Neural progenitor cell (in vitro differentiated cells): ENCODE data around the gene AHSG. TPM values are rescaled to one million over a fixed set of nuclear protein-coding genes. Genes with fewer than 3 reads are reported as not detected.
"Not testable (repeated sequence)": the region's sequence is repeated elsewhere in the genome, so short reads cannot be mapped to it uniquely, and the experiment has no call there.

ENCODE experiments used
- DNase-seq: peaks from one replicate; pipeline ENCODE4 v3.0.0-alpha.2; 2016; ENCODE audit warnings: low spot score
- H2AFZ ChIP-seq: fragments of 200-600 bp; sonication (generic); replicated peaks from 2 replicates; pipeline ENCODE4 v1.6.1; 2016; ENCODE audit warnings: antibody characterized with exemption
- H3F3A ChIP-seq: fragments of 200-600 bp; sonication (generic); 2 replicates; pipeline ENCODE4 v1.6.1; 2016; ENCODE audit warnings: antibody characterized with exemption, low read depth
- H3K27ac ChIP-seq: fragments of 200-600 bp; sonication (generic); 2 replicates; pipeline ENCODE4 v1.5.1; 2016; ENCODE audit warnings: mild to moderate bottlenecking
- H3K27me3 ChIP-seq: fragments of 200-600 bp; sonication (generic); 2 replicates; pipeline ENCODE4 v1.6.1; 2016; ENCODE audit warnings: mild to moderate bottlenecking, moderate library complexity
- H3K36me3 ChIP-seq: fragments of 200-600 bp; sonication (generic); 2 replicates; pipeline ENCODE4 v1.5.1; 2016
- H3K4me1 ChIP-seq: fragments of 200-600 bp; sonication (generic); 2 replicates; pipeline ENCODE4 v1.6.1; 2016; ENCODE audit warnings: mixed run types
- H3K4me2 ChIP-seq: fragments of 200-600 bp; sonication (generic); 2 replicates; pipeline ENCODE4 v1.6.1; 2016
- H3K4me3 ChIP-seq: fragments of 200-600 bp; sonication (generic); 2 replicates; pipeline ENCODE4 v1.5.1; 2016
- H3K79me2 ChIP-seq: fragments of 200-600 bp; sonication (generic); 2 replicates; pipeline ENCODE4 v1.6.1; 2016; ENCODE audit warnings: low read depth
- H3K9ac ChIP-seq: fragments of 200-600 bp; sonication (generic); 2 replicates; pipeline ENCODE4 v1.6.1; 2016
- H3K9me3 ChIP-seq: fragments of 200-600 bp; sonication (generic); 2 replicates; pipeline ENCODE4 v1.5.1; 2016; ENCODE audit warnings: low read depth
- H4K20me1 ChIP-seq: fragments of 200-600 bp; sonication (generic); 2 replicates; pipeline ENCODE4 v1.6.1; 2016; ENCODE audit warnings: low read depth
- H3K27ac Mint-ChIP-seq: 3 replicates; pipeline ENCODE4 v1.8.0; 2021; ENCODE audit warnings: mixed read lengths
- H3K27me3 Mint-ChIP-seq: 2 replicates; pipeline ENCODE4 v1.8.0; 2022; ENCODE audit warnings: low read depth, mild to moderate bottlenecking, inconsistent platforms, moderate library complexity, mixed read lengths; ENCODE audit not compliant: insufficient read depth
- H3K36me3 Mint-ChIP-seq: 3 replicates; pipeline ENCODE4 v1.8.0; 2021; ENCODE audit warnings: mixed read lengths
- H3K4me1 Mint-ChIP-seq: 3 replicates; pipeline ENCODE4 v1.8.0; 2021; ENCODE audit warnings: mixed read lengths
- H3K4me3 Mint-ChIP-seq: 3 replicates; pipeline ENCODE4 v1.8.0; 2021; ENCODE audit warnings: mild to moderate bottlenecking, moderate library complexity, mixed read lengths
- H3K9me3 Mint-ChIP-seq: 3 replicates; pipeline ENCODE4 v1.8.0; 2020; ENCODE audit warnings: mixed read lengths
- EZH2 ChIP-seq: fragments of 200-600 bp; sonication (generic); IDR thresholded peaks from 2 replicates; pipeline ENCODE4 v1.6.1; 2017; ENCODE audit warnings: antibody characterized with exemption, mild to moderate bottlenecking, moderate library complexity
- EZH2phosphoT487 ChIP-seq: fragments of 200-600 bp; sonication (generic); IDR thresholded peaks from 2 replicates; pipeline ENCODE4 v1.6.1; 2017; ENCODE audit warnings: antibody characterized with exemption
- total RNA-seq: library from RNA; depleted of rRNA; stranded (reverse); fragments of >200 nt; gene quantifications from 2 replicates; pipeline ENCODE4 v1.2.3, GENCODE V29; 2015; ENCODE audit warnings: low replicate concordance
- TF ChIP-seq, protein P1 (sequence below): fragments of 200-600 bp; sonication (generic); IDR thresholded peaks from 2 replicates; pipeline ENCODE4 v1.5.1; 2017; ENCODE audit warnings: antibody characterized with exemption, mild to moderate bottlenecking

Gene AHSG
- total RNA-seq, 1 donor from 2014 or later, result not detected

DNA sequence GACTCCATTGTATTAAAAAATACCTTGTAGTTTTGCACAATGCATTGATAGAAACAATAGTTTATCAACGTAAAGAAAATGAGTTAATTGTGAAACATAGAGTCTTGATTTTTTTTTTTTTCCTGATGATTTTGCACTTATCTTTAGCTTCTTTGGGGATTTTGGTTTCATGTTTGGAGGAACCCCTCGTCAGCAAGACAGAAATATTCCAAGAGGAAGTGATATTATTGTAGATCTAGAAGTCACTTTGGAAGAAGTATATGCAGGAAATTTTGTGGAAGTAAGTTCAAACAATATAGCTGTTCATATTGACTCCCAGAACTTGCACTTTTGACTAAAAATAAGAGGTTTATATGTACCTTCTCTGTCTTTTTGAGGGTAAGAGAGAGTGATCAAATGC is 35.3 kb upstream of the AHSG start:
- peaks cover 24% of the 10 kb centered on the region for H3K36me3 ChIP-seq
- no peaks in the 10 kb centered on the region for H3K4me1 Mint-ChIP-seq

GRCh38 chr3:186580785-186581184 is 32.1 kb upstream of the AHSG start:
- H4K20me1 ChIP-seq, result no peaks in the 10 kb centered on the region
- H3K4me3 Mint-ChIP-seq, result no peak overlapping the region
- no peak overlapping the region for H2AFZ ChIP-seq
- H3K4me1 Mint-ChIP-seq, result no peaks in the 10 kb centered on the region
- H3K36me3 Mint-ChIP-seq, result peaks cover 8% of the 10 kb centered on the region
- H3K27ac ChIP-seq, result no peak overlapping the region
- H3K9me3 Mint-ChIP-seq, result no peaks in the 10 kb centered on the region
- no peak overlapping the region for H3K4me2 ChIP-seq
- H3K36me3 ChIP-seq, result peaks cover 20% of the 10 kb centered on the region
- H3K27ac Mint-ChIP-seq, result no peak overlapping the region
- no peaks in the 10 kb centered on the region for H3K9me3 ChIP-seq
- no peak overlapping the region for H3K9ac ChIP-seq
- no peaks in the 10 kb centered on the region for H3K27me3 ChIP-seq
- H3F3A ChIP-seq, result peaks cover 6% of the 10 kb centered on the region
- DNase-seq, result no peak
- H3K4me1 ChIP-seq, result no peaks in the 10 kb centered on the region
- H3K27me3 Mint-ChIP-seq, result no peaks in the 10 kb centered on the region
- H3K79me2 ChIP-seq, result no peaks in the 10 kb centered on the region
- TF ChIP-seq EZH2, result no peak
- TF ChIP-seq EZH2phosphoT487, result no peak
- no peak overlapping the region for H3K4me3 ChIP-seq

More for the DNA sequence above, 35.3 kb upstream of the AHSG start:
- no peak for DNase-seq
- Histone ChIP-seq H2AFZ (no peak overlapping the region), H3K4me1 (no peaks in the 10 kb centered on the region), H4K20me1 (no peaks in the 10 kb centered on the region), H3K4me2 (no peak overlapping the region), H3K79me2 (peaks cover 17% of the 10 kb centered on the region), H3K4me3 (no peak overlapping the region), H3K9ac (no peak overlapping the region), H3K9me3 (no peaks in the 10 kb centered on the region), H3K27ac (no peak overlapping the region), H3F3A (peaks cover 5% of the 10 kb centered on the region), H3K27me3 (no peaks in the 10 kb centered on the region)
- Mint-ChIP-seq H3K4me3 (no peak overlapping the region), H3K9me3 (no peaks in the 10 kb centered on the region), H3K36me3 (peaks cover 1% of the 10 kb centered on the region), H3K27me3 (no peaks in the 10 kb centered on the region), H3K27ac (no peak overlapping the region)
- TF ChIP-seq, protein P1, sequence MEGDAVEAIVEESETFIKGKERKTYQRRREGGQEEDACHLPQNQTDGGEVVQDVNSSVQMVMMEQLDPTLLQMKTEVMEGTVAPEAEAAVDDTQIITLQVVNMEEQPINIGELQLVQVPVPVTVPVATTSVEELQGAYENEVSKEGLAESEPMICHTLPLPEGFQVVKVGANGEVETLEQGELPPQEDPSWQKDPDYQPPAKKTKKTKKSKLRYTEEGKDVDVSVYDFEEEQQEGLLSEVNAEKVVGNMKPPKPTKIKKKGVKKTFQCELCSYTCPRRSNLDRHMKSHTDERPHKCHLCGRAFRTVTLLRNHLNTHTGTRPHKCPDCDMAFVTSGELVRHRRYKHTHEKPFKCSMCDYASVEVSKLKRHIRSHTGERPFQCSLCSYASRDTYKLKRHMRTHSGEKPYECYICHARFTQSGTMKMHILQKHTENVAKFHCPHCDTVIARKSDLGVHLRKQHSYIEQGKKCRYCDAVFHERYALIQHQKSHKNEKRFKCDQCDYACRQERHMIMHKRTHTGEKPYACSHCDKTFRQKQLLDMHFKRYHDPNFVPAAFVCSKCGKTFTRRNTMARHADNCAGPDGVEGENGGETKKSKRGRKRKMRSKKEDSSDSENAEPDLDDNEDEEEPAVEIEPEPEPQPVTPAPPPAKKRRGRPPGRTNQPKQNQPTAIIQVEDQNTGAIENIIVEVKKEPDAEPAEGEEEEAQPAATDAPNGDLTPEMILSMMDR, result no peak
- TF ChIP-seq EZH2 (no peak), EZH2phosphoT487 (no peak)

DNA sequence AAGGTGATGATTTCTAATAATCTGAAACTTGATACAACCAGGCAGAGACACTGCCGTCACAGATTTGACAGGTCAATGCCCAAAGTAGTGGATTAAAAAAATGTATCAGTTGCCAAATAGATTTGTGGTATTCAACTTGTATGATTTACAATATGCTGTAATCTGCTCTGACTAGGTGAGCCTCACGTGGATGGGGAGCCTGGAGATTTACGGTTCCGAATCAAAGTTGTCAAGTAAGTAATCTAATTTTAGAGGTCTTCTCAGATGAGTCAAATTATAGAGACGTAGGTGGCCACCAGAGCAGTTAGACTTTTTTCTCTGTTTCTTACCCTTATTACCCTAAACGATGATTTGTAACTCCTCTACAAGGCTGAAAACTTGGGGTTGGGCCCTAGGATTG is 30.3 kb upstream of the AHSG start:
- no peaks in the 10 kb centered on the region for H3K9me3 Mint-ChIP-seq
- TF ChIP-seq, protein P1, result no peak
- TF ChIP-seq EZH2phosphoT487, result no peak
- no peak for TF ChIP-seq EZH2
- Histone ChIP-seq H3K9ac (no peak overlapping the region), H3K4me2 (no peak overlapping the region), H3K79me2 (no peaks in the 10 kb centered on the region), H3K27me3 (no peaks in the 10 kb centered on the region), H3K27ac (no peak overlapping the region), H3K36me3 (peaks cover 12% of the 10 kb centered on the region), H3K9me3 (no peaks in the 10 kb centered on the region), H3F3A (peaks cover 6% of the 10 kb centered on the region), H4K20me1 (no peaks in the 10 kb centered on the region), H3K4me3 (no peak overlapping the region), H3K4me1 (no peaks in the 10 kb centered on the region), H2AFZ (no peak overlapping the region)
- no peak overlapping the region for H3K27ac Mint-ChIP-seq
- H3K36me3 Mint-ChIP-seq, result peaks cover 8% of the 10 kb centered on the region
- no peak for DNase-seq
- no peak overlapping the region for H3K4me3 Mint-ChIP-seq
- H3K4me1 Mint-ChIP-seq, result no peaks in the 10 kb centered on the region
- no peaks in the 10 kb centered on the region for H3K27me3 Mint-ChIP-seq

GRCh38 chr3:186583831-186584230 is 29.0 kb upstream of the AHSG start:
- Histone ChIP-seq H4K20me1 (no peaks in the 10 kb centered on the region), H3K9ac (no peak overlapping the region), H3K4me3 (no peak overlapping the region), H3K4me1 (no peaks in the 10 kb centered on the region), H3K27me3 (no peaks in the 10 kb centered on the region), H3F3A (peaks cover 6% of the 10 kb centered on the region), H3K4me2 (no peak overlapping the region), H2AFZ (no peak overlapping the region), H3K27ac (no peak overlapping the region), H3K79me2 (no peaks in the 10 kb centered on the region), H3K9me3 (no peaks in the 10 kb centered on the region), H3K36me3 (peaks cover 4% of the 10 kb centered on the region)
- Mint-ChIP-seq H3K27ac (no peak overlapping the region), H3K4me3 (no peak overlapping the region), H3K36me3 (peaks cover 8% of the 10 kb centered on the region), H3K4me1 (no peaks in the 10 kb centered on the region), H3K27me3 (no peaks in the 10 kb centered on the region), H3K9me3 (no peaks in the 10 kb centered on the region)
- no peak for TF ChIP-seq EZH2
- TF ChIP-seq, protein P1, result no peak
- no peak for TF ChIP-seq EZH2phosphoT487
- no peak for DNase-seq

- not testable (repeated sequence) for H3K9me3 Mint-ChIP-seq, H3K36me3 ChIP-seq
Measured at GRCh38 chr3:186586245-186586644, 26.6 kb upstream of the AHSG start.

More at GRCh38 chr3:186586245-186586644, 26.6 kb upstream of the AHSG start:
- not testable (repeated sequence) for H3K4me3 ChIP-seq, H3K4me3 Mint-ChIP-seq, H3K36me3 Mint-ChIP-seq, H3F3A ChIP-seq, H3K4me1 Mint-ChIP-seq, DNase-seq, H3K9ac ChIP-seq, H2AFZ ChIP-seq, H3K27ac Mint-ChIP-seq, H3K27me3 Mint-ChIP-seq, H3K27me3 ChIP-seq, H3K4me1 ChIP-seq, H3K9me3 ChIP-seq, H3K27ac ChIP-seq, H4K20me1 ChIP-seq, H3K79me2 ChIP-seq, H3K4me2 ChIP-seq
